Fibroblast of pulmonary artery (primary cell): ENCODE data around the gene FTO.

Source experiments
- DNase-seq: peaks from one replicate; pipeline ENCODE4 v3.0.0-alpha.2; 2010; ENCODE audit warnings: low read depth
- H3K4me3 ChIP-seq: replicated peaks from 2 replicates; pipeline ENCODE4 v1.5.1; 2011; ENCODE audit warnings: low read depth, mild to moderate bottlenecking, control low read depth, low read length, moderate library complexity
- TF ChIP-seq, protein P1 (sequence below): IDR thresholded peaks from 2 replicates; pipeline ENCODE4 v1.5.1; 2011; ENCODE audit warnings: mild to moderate bottlenecking, control low read depth, low read length, inconsistent platforms; ENCODE audit errors: missing control alignments

Gene FTO

DNA sequence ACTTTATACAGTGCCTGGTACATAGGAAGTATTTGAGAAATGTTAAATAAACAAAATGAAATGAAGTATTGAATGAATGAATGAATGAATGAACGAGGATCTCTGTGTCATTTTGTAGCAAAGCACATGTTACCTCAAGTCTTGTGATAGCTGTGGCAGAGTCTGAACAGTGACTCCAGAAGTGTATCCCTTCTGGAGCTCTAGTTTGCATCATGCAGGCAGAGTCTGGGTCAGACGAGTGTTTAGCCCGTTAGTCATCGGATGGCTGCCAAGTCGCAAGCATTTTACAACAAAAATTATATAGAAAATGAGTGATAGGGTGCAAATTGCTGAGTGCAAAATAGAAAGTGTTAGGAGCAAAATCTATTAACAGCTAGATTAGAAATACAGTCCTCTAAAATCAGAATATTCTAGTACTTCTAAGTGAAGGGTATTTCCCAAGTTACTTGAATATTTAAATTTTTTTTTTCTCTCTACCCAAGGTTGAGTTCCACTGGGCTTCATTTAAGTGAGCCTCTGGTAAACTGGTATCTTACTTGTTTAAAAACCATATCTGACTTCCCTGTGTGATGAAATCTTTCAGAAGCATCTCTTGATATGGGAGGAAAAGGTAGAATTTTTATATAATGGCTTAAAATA is 113.3 kb downstream of the FTO start:
- peak; percentile 95 for DNase-seq
- TF ChIP-seq, protein P1, sequence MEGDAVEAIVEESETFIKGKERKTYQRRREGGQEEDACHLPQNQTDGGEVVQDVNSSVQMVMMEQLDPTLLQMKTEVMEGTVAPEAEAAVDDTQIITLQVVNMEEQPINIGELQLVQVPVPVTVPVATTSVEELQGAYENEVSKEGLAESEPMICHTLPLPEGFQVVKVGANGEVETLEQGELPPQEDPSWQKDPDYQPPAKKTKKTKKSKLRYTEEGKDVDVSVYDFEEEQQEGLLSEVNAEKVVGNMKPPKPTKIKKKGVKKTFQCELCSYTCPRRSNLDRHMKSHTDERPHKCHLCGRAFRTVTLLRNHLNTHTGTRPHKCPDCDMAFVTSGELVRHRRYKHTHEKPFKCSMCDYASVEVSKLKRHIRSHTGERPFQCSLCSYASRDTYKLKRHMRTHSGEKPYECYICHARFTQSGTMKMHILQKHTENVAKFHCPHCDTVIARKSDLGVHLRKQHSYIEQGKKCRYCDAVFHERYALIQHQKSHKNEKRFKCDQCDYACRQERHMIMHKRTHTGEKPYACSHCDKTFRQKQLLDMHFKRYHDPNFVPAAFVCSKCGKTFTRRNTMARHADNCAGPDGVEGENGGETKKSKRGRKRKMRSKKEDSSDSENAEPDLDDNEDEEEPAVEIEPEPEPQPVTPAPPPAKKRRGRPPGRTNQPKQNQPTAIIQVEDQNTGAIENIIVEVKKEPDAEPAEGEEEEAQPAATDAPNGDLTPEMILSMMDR, result no peak
- no peak overlapping the region for H3K4me3 ChIP-seq

DNA sequence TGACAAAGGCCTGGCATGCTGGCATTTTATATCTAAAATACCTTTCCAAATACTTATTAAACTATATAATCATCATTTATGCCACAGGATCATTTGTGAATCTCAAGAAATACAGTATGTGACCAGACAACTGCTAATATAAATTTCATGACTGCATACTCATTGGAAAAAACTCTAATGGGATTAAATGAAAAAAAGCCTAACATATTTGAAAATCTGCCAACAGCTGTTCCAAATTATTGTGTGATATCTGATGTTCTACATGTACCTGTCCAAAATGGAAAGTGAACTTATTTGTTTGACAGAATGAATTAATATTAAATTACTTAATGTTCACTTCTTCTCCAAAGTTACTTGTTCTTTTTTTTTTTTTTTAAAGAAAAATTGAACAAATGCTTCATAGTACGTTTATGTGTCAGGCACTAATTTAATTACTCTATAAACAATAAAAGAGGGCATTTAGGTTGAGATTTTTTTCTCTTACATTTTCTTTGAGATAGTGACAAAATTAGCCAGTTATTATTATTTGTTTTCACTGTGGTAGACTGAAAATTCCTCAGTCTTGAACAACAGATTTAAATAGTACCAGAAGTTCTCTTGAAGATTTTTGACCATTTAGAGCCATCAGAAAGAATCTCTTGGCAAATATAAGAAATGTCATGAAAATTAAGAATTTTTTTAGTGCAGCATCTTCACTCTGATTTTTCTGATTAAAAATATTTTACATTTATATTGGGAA is 114.0 kb downstream of the FTO start:
- TF ChIP-seq, protein P1, result no peak
- DNase-seq, result peak; percentile 36
- H3K4me3 ChIP-seq, result no peak overlapping the region

DNA sequence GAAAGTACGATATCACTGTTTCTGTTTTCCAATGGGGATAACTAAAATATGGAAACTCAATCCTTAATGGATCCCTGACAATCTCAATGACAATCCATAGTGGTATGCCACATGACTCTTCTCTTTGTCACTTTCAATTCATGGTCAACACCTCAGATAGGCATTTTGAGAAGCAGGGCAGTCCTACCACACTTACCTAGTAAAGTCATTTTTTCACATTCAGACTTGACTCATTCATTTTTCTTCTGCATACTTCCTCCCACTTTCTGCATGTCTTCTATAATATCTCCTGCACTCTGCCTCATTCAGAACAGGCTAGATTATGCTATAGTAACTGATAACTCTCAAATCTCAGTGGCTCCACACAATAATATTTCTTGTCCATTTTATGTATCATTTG is 117.5 kb downstream of the FTO start:
- DNase-seq, result peak; percentile 20

DNA sequence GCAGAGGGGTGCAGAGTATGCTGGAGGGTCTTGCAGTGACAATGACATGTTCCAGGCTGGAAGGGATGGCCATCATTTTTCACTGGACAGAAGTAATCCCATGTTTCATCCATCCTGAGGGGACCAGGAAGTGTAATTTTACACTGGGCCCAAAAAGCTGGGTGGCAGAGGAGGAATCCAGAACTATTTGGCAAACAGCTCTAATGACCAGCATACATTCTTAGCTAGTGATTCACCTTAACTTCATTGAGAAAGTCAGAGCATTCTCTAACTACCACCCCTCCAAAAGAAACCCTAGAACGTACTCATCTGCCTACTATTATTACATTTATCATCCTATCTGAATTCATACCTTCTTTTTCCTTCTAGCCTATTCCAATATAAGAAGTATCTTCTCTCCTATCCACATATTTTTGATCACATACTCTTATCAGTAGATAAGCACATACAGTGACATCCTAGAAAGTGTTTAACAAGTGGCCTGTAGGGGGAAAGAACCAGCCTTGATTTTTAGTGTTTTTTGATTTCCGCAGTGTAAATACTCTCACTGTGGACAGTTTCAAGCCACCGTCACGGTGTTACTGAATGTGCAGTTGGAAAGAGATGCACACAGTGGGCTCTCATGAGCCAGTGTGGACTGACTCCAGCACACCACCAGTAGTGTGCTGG is 118.1 kb downstream of the FTO start:
- peak; percentile 82 for DNase-seq
- H3K4me3 ChIP-seq, result no peak overlapping the region
- TF ChIP-seq, protein P1, result peak; percentile 15

More for the DNA sequence above, 117.5 kb downstream of the FTO start:
- TF ChIP-seq, protein P1, result no peak
- H3K4me3 ChIP-seq, result no peak overlapping the region

DNA sequence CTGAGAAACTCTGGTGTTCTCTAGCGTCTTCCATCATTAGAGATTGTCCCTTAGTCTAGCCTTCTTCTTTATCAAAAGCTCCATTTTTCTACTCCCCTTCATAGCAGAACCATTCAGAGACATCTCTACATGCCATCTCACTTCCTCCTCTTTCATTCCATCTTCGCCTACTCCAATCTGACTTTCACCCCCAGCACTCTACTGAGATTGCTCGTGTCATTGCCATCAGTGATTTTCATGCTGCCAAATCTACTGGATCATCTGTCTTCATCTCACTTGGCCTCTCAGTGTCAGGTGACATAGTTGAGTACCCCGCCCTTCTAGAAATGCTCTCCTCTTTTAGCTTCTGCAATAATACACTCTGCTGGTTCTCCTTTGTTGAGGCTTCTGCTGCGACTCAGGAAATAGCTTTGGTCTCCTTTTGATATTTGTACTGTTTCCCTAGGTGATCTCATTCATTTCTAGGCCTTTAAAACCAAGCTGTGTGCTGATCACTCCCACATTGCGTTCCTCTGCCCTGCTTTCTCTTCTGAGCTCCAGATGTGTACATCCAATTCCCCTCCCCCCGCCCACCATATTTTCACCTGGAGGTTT is 119.1 kb downstream of the FTO start:
- TF ChIP-seq, protein P1, result no peak
- H3K4me3 ChIP-seq, result no peak overlapping the region
- DNase-seq, result peak; percentile 69

DNA sequence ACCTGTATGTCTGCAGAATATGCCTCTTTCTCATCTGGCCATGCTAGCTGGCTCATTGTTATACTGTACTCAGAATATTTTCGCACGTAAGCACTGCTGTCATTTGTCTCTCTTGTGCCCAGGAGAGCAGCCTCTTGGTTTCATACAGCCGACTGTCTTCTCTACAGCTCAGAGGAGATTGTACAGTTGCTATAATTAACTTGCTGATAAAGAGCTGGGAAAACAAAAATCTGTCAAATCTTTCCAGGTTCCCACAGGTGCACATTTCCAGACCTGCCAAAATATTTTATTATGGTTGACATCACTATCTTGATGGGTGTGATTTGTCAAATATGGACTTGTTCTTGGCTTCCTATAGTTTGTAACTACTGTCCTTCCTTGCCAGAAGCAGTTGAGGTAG is 122.7 kb downstream of the FTO start:
- TF ChIP-seq, protein P1, result no peak
- DNase-seq, result no peak
- H3K4me3 ChIP-seq, result no peak overlapping the region
